ENCODE data around the gene EDIL3. TPM values are rescaled to one million over a fixed set of nuclear protein-coding genes. Genes with fewer than 3 reads are reported as not detected.

Gene EDIL3
- total RNA-seq, 4 donors from 2014 or later, result 12.2 to 26.9 (median 16.1) TPM

DNA sequence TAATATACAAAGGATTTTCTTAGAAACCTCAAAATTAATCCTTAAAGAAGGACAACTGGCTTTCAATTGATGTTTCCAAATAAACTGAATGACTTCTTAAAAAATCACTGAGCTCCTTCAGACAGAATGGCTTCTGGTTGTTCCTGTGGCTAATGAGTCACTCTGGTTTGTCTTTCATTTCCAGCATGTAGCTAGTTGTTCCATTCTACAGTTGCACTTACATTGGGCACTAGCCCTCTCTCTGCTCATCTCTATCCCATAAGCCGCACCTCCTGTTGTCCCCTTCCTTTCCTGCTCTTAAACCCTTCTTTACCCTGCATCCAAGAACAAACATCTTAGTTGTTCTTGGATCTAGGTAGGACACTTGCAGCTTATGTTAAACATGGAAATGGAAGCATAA, 428.8 kb downstream of the EDIL3 start:
- Histone ChIP-seq H3K4me1 (peaks cover 0 to 7% (median 0%) of the 10 kb centered on the region in 3 donors), H3K36me3 (no peaks in the 10 kb centered on the region), H3K9me3 (no peaks in the 10 kb centered on the region), H3K4me3 (no peak overlapping the region), H3K27ac (no peak overlapping the region), H3K27me3 (no peaks in the 10 kb centered on the region)
- TF ChIP-seq, protein P1, sequence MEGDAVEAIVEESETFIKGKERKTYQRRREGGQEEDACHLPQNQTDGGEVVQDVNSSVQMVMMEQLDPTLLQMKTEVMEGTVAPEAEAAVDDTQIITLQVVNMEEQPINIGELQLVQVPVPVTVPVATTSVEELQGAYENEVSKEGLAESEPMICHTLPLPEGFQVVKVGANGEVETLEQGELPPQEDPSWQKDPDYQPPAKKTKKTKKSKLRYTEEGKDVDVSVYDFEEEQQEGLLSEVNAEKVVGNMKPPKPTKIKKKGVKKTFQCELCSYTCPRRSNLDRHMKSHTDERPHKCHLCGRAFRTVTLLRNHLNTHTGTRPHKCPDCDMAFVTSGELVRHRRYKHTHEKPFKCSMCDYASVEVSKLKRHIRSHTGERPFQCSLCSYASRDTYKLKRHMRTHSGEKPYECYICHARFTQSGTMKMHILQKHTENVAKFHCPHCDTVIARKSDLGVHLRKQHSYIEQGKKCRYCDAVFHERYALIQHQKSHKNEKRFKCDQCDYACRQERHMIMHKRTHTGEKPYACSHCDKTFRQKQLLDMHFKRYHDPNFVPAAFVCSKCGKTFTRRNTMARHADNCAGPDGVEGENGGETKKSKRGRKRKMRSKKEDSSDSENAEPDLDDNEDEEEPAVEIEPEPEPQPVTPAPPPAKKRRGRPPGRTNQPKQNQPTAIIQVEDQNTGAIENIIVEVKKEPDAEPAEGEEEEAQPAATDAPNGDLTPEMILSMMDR (IDR thresholded peaks at IDR 0.05), result no peak
- TF ChIP-seq POLR2A (IDR thresholded peaks at IDR 0.05) (no peak), EP300 (IDR thresholded peaks at IDR 0.05) (no peak), POLR2AphosphoS5 (IDR thresholded peaks at IDR 0.05) (no peak)
- WGBS, 2 donors (ENCODE audit: low coverage in 1 of 2), result 86 to 100% methylated on average over 1 of the region's 1 CpG
- ATAC-seq, result no peak

DNA sequence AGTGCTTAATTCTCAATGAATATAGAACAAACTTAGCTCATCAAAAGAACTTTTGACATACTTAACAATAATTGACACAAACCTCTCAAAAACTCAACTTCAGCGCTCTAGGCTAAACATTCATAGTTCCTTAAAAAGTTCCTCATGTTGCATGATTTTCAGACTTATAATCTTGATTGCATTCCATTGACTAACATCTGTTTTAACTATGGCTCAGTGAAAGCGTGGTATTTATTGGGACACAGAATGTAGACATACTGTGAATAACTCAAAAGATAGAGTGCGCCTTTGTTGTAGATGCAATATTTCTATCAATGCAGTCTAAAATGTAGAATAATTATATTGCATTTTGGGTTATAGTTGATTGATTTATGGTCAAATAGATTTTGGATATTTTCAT, 436.9 kb downstream of the EDIL3 start:
- no peaks in the 10 kb centered on the region for H3K36me3 ChIP-seq
- no peak for ATAC-seq
- TF ChIP-seq, protein P1 (IDR thresholded peaks at IDR 0.05), result no peak
- TF ChIP-seq POLR2A (IDR thresholded peaks at IDR 0.05) (no peak), EP300 (IDR thresholded peaks at IDR 0.05) (no peak), POLR2AphosphoS5 (IDR thresholded peaks at IDR 0.05) (no peak)
- peaks cover 0 to 6% (median 0%) of the 10 kb centered on the region in 3 donors for H3K9me3 ChIP-seq
- H3K4me3 ChIP-seq, result no peak overlapping the region
- no peaks in the 10 kb centered on the region for H3K4me1 ChIP-seq
- H3K27me3 ChIP-seq, result no peaks in the 10 kb centered on the region
- no peak overlapping the region for H3K27ac ChIP-seq
- WGBS, 2 donors (ENCODE audit: low coverage in 1 of 2), result 90 to 96% methylated on average over 3 of the region's 3 CpGs

DNA sequence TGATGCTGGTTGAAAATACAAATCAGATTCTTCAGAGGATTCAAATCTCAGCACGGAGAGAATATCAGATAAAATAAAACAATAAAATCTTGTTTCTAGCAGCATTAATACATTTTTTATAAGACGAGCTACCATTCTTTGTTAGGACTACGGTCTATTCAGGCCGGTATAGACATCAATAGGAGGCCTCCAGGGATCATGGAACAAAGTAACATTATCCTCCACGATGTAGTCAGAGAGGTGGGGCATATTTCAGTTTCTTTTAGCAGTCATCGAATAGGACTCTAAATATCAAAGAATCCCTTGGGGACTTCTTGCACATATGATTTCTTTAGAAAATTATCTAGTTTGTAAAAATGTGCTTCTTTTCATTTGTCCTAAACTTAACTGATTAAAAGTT, 438.2 kb downstream of the EDIL3 start:
- Histone ChIP-seq H3K27ac (no peak overlapping the region), H3K4me3 (no peak overlapping the region), H3K4me1 (no peaks in the 10 kb centered on the region), H3K27me3 (no peaks in the 10 kb centered on the region), H3K36me3 (no peaks in the 10 kb centered on the region), H3K9me3 (peaks cover 0 to 6% (median 0%) of the 10 kb centered on the region in 3 donors)
- no peak for ATAC-seq
- WGBS, 2 donors (ENCODE audit: low coverage in 1 of 2), result 65 to 72% methylated on average over 5 to 6 of the region's 6 CpGs
- TF ChIP-seq EP300 (IDR thresholded peaks at IDR 0.05) (no peak), POLR2AphosphoS5 (IDR thresholded peaks at IDR 0.05) (no peak), POLR2A (IDR thresholded peaks at IDR 0.05) (no peak)
- TF ChIP-seq, protein P1 (IDR thresholded peaks at IDR 0.05), result no peak

DNA sequence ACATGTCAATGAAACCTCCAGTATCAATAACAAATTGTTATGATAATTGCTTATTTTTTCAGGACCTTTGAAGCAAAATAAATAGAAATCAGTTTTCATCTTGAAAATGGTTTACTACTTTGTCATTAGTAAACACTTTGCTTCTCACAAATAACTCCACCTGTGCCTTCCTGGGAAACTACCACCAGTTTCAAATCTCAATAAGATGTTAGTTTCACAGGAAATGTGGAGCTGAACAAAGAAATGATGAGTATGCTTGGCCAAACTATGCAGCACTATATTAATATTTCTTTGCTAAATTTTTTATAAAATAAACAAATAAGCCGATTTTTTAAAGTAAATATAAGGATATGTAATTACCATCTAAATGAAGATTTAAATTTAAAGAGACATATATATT, 442.5 kb downstream of the EDIL3 start:
- Histone ChIP-seq H3K9me3 (peaks cover 0 to 6% (median 0%) of the 10 kb centered on the region in 3 donors), H3K27ac (no peak overlapping the region), H3K4me3 (no peak overlapping the region), H3K27me3 (no peaks in the 10 kb centered on the region), H3K36me3 (no peaks in the 10 kb centered on the region), H3K4me1 (no peaks in the 10 kb centered on the region)
- TF ChIP-seq, protein P1 (IDR thresholded peaks at IDR 0.05), result no peak
- TF ChIP-seq POLR2A (IDR thresholded peaks at IDR 0.05) (no peak), POLR2AphosphoS5 (IDR thresholded peaks at IDR 0.05) (no peak), EP300 (IDR thresholded peaks at IDR 0.05) (no peak)
- ATAC-seq, result no peak
- 75 to 86% methylated on average over 1 of the region's 1 CpG for WGBS, 2 donors (ENCODE audit: low coverage in 1 of 2)

DNA sequence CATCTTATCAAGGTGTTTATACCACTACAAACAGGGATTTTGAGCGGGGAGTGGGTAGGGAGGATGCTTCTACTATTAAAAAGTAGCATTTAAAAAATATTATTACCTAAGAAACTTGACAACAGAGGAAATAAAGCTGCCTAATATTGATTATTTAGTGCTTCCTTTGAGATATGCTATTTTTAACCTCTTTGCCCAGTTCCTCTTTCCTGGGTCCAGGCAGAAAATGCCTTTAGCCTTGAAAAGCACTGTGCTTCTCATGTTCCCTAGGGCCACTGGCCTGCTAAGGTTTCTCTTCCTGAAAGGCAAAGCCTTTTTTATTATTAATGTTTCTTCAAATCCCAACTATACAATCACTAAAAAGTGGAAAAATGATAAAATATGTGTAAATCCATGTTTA, 446.8 kb downstream of the EDIL3 start:
- no peak for ATAC-seq
- H3K4me3 ChIP-seq, result no peak overlapping the region
- no peaks in the 10 kb centered on the region for H3K27me3 ChIP-seq
- no peak overlapping the region for H3K27ac ChIP-seq
- H3K9me3 ChIP-seq, result no peaks in the 10 kb centered on the region
- no peaks in the 10 kb centered on the region for H3K36me3 ChIP-seq
- no peaks in the 10 kb centered on the region for H3K4me1 ChIP-seq
- TF ChIP-seq EP300 (IDR thresholded peaks at IDR 0.05), result no peak
- TF ChIP-seq POLR2A (IDR thresholded peaks at IDR 0.05), result no peak
- no peak for TF ChIP-seq POLR2AphosphoS5 (IDR thresholded peaks at IDR 0.05)
- TF ChIP-seq, protein P1 (IDR thresholded peaks at IDR 0.05), result no peak
- WGBS, 2 donors (ENCODE audit: low coverage in 1 of 2), result 36 to 82% methylated on average over 1 of the region's 1 CpG

Measured in gastroesophageal sphincter (tissue), 4 donors.